Neural cell (in vitro differentiated cells): Measurements from ENCODE around the gene LAMTOR1. TPM values are rescaled to one million over a fixed set of nuclear protein-coding genes. Genes with fewer than 3 reads are reported as not detected.

ENCODE experiments used
- H2AFZ ChIP-seq: fragments of 200-600, 300-800 bp; sonication (generic), shearing (Covaris generic); 2 replicates; pipeline ENCODE4 v1.6.0; 2014; ENCODE audit warnings: low read depth, mild to moderate bottlenecking, antibody characterized with exemption, low read length, moderate library complexity
- H3F3A ChIP-seq: fragments of 200-600 bp; shearing (Covaris generic); 2 replicates; pipeline ENCODE4 v1.6.1; 2016; ENCODE audit warnings: mild to moderate bottlenecking, moderate library complexity, mixed read lengths, antibody characterized with exemption, low read length; ENCODE audit not compliant: insufficient read depth, poor library complexity, severe bottlenecking
- H3K27ac ChIP-seq: fragments of 200-600, 300-800 bp; sonication (generic), shearing (Covaris generic); 2 replicates; pipeline ENCODE4 v1.5.1; 2014; ENCODE audit warnings: mild to moderate bottlenecking, low read length, moderate library complexity
- H3K27me3 ChIP-seq: fragments of 300-800, 200-600 bp; sonication (generic), shearing (Covaris generic); 2 replicates; pipeline ENCODE4 v1.6.0; 2014; ENCODE audit warnings: mild to moderate bottlenecking, low read depth, low read length, moderate library complexity; ENCODE audit not compliant: insufficient read depth
- H3K36me3 ChIP-seq: fragments of 300-800, 200-600 bp; sonication (generic), shearing (Covaris generic); 2 replicates; pipeline ENCODE4 v1.5.1; 2014; ENCODE audit warnings: mild to moderate bottlenecking, antibody characterized with exemption, low read length, moderate library complexity; ENCODE audit not compliant: insufficient read depth
- H3K4me2 ChIP-seq: fragments of 300-800, 200-600 bp; sonication (generic), shearing (Covaris generic); 2 replicates; pipeline ENCODE4 v1.6.0; 2014; ENCODE audit warnings: mild to moderate bottlenecking, low read length
- H3K4me3 ChIP-seq: fragments of 300-800, 200-600 bp; sonication (generic), shearing (Covaris generic); 2 replicates; pipeline ENCODE4 v1.5.1; 2014; ENCODE audit warnings: mild to moderate bottlenecking, low read length, moderate library complexity
- H3K79me2 ChIP-seq: fragments of 200-600 bp; shearing (Covaris generic); replicated peaks from 2 replicates; pipeline ENCODE4 v1.6.0; 2014; ENCODE audit warnings: mild to moderate bottlenecking, low read length, moderate library complexity; ENCODE audit not compliant: insufficient read depth
- H3K9ac ChIP-seq: fragments of 300-800, 200-600 bp; sonication (generic), shearing (Covaris generic); 2 replicates; pipeline ENCODE4 v1.6.1; 2016; ENCODE audit warnings: mild to moderate bottlenecking, low read length, mixed read lengths
- H3K9me2 ChIP-seq: fragments of 200-600 bp; shearing (Covaris generic); 2 replicates; pipeline ENCODE4 v1.6.1; 2016; ENCODE audit warnings: mild to moderate bottlenecking, low read length, mixed read lengths; ENCODE audit not compliant: insufficient read depth
- H3K9me3 ChIP-seq: fragments of 200-600, 300-800 bp; sonication (generic), shearing (Covaris generic); 2 replicates; pipeline ENCODE4 v1.6.1; 2016; ENCODE audit warnings: mild to moderate bottlenecking, mixed run types, low read length, moderate library complexity, mixed read lengths
- H4K20me1 ChIP-seq: fragments of 200-600 bp; shearing (Covaris generic); 2 replicates; pipeline ENCODE4 v1.6.1; 2016; ENCODE audit warnings: mild to moderate bottlenecking, mixed run types; ENCODE audit not compliant: insufficient read depth
- CTCF ChIP-seq: fragments of 450-650 bp; IDR thresholded peaks from 2 replicates; pipeline ENCODE4 v1.5.1; 2014; ENCODE audit warnings: antibody characterized with exemption, mild to moderate bottlenecking, moderate library complexity; ENCODE audit not compliant: poor library complexity, severe bottlenecking
- EP300 ChIP-seq: fragments of 450-650 bp; conservative IDR thresholded peaks from 2 replicates; pipeline ENCODE4 v1.6.1; 2014; ENCODE audit warnings: antibody characterized with exemption, mild to moderate bottlenecking, moderate library complexity; ENCODE audit not compliant: poor library complexity, severe bottlenecking
- EZH2 ChIP-seq: fragments of 200-600, 300-800 bp; shearing (Covaris generic), sonication (generic); IDR thresholded peaks from 2 replicates; pipeline ENCODE4 v1.6.1; 2014; ENCODE audit warnings: antibody characterized with exemption, low read length, borderline replicate concordance, mild to moderate bottlenecking; ENCODE audit not compliant: insufficient read depth, poor library complexity, severe bottlenecking
- MXI1 ChIP-seq: fragments of 450-650 bp; conservative IDR thresholded peaks from 2 replicates; pipeline ENCODE4 v1.6.1; 2014; ENCODE audit warnings: antibody characterized with exemption, mild to moderate bottlenecking; ENCODE audit not compliant: poor library complexity, severe bottlenecking
- POLR2AphosphoS5 ChIP-seq: IDR thresholded peaks from 2 replicates; pipeline ENCODE4 v1.6.1; 2012
- RAD21 ChIP-seq: fragments of 450-650 bp; conservative IDR thresholded peaks from 2 replicates; pipeline ENCODE4 v1.6.1; 2014; ENCODE audit warnings: antibody characterized with exemption, mild to moderate bottlenecking, moderate library complexity
- REST ChIP-seq: IDR thresholded peaks from 2 replicates; pipeline ENCODE4 v1.6.1; 2012; ENCODE audit warnings: borderline replicate concordance
- SMC3 ChIP-seq: fragments of 450-650 bp; conservative IDR thresholded peaks from 2 replicates; pipeline ENCODE4 v1.6.1; 2014; ENCODE audit warnings: antibody characterized with exemption, mild to moderate bottlenecking, moderate library complexity; ENCODE audit not compliant: poor library complexity
- TAF1 ChIP-seq: IDR thresholded peaks from 2 replicates; pipeline ENCODE4 v1.6.1; 2012; ENCODE audit warnings: low read depth
- polyA plus RNA-seq: library from polyadenylated mRNA; depleted of rRNA; stranded (reverse); fragments of >200 nt; gene quantifications from 2 replicates; pipeline ENCODE4 v1.2.3, GENCODE V29; 2014

The LAMTOR1 gene
- polyA plus RNA-seq, 1 donor from 2014 or later = 108 TPM

GRCh38 chr11:72141066-72141465, 38.0 kb upstream of the LAMTOR1 start:
- Histone ChIP-seq H3K9me3 (no peaks in the 10 kb centered on the region), H3K27ac (no peak overlapping the region), H4K20me1 (no peaks in the 10 kb centered on the region), H3F3A (no peaks in the 10 kb centered on the region), H3K9me2 (no peaks in the 10 kb centered on the region), H3K27me3 (no peaks in the 10 kb centered on the region), H2AFZ (no peak overlapping the region), H3K36me3 (no peaks in the 10 kb centered on the region), H3K4me3 (no peak overlapping the region), H3K4me2 (no peak overlapping the region), H3K79me2 (no peaks in the 10 kb centered on the region), H3K9ac (no peak overlapping the region)
- TF ChIP-seq EP300 (no peak), EZH2 (no peak), TAF1 (no peak), SMC3 (no peak), RAD21 (no peak), MXI1 (no peak), CTCF (no peak), REST (no peak), POLR2AphosphoS5 (no peak)

- Histone ChIP-seq H3K36me3 (no peaks in the 10 kb centered on the region), H3K4me3 (no peak overlapping the region), H3K9me2 (no peaks in the 10 kb centered on the region), H3K27ac (no peak overlapping the region), H3K4me2 (no peak overlapping the region), H3K9me3 (no peaks in the 10 kb centered on the region), H4K20me1 (no peaks in the 10 kb centered on the region), H3K9ac (no peak overlapping the region), H3K79me2 (no peaks in the 10 kb centered on the region), H3F3A (no peaks in the 10 kb centered on the region), H3K27me3 (no peaks in the 10 kb centered on the region), H2AFZ (no peak overlapping the region)
- TF ChIP-seq RAD21 (no peak), SMC3 (no peak)
These were observed 37.6 kb upstream of the LAMTOR1 start for GRCh38 chr11:72140661-72141060.

- H4K20me1 ChIP-seq = no peaks in the 10 kb centered on the region
- no peaks in the 10 kb centered on the region for H3K27me3 ChIP-seq
- no peak overlapping the region for H3K27ac ChIP-seq
- H3F3A ChIP-seq = no peaks in the 10 kb centered on the region
- no peaks in the 10 kb centered on the region for H3K9me3 ChIP-seq
- H3K4me2 ChIP-seq = no peak overlapping the region
- no peak overlapping the region for H3K4me3 ChIP-seq
- H3K79me2 ChIP-seq = no peaks in the 10 kb centered on the region
- no peak for TF ChIP-seq EP300
- no peak for TF ChIP-seq MXI1
- no peaks in the 10 kb centered on the region for H3K9me2 ChIP-seq
- no peak overlapping the region for H3K9ac ChIP-seq
- H3K36me3 ChIP-seq = no peaks in the 10 kb centered on the region
- H2AFZ ChIP-seq = no peak overlapping the region
These were observed 36.4 kb upstream of the LAMTOR1 start for GRCh38 chr11:72139500-72139899.
